ENCODE data around the gene ZBTB20. TPM values are rescaled to one million over a fixed set of nuclear protein-coding genes. Genes with fewer than 3 reads are reported as not detected.

ZBTB20 gene
- total RNA-seq, 1 donor: 32.9 TPM

DNA sequence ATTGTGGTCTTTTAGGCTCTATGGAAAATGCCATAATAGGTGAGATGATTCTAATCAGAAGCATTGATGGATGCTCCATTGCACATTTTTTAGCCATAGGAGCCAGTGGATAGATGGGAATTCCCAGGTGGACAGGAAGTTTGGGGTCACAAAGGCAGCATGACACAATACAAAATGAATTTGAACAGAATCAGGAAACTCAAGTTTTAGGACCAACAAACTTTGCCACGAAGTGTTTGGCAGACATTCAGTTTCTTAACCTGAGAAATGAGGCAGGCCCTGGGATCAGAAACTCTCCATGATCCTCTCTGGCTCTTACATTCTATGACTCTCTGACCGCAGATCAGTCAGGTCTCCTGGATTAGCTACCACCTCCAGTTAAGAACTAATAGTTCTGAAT lies 577.9 kb downstream of the ZBTB20 start:
- H3K9me3 ChIP-seq (ENCODE audit: low read depth, low read length): no peaks in the 10 kb centered on the region
- no peaks in the 10 kb centered on the region for H3K27me3 ChIP-seq (ENCODE audit: insufficient read depth, low read length)
- H4K20me1 ChIP-seq (ENCODE audit: insufficient read depth, low read length): peaks cover 10% of the 10 kb centered on the region
- DNase-seq (ENCODE audit: insufficient read length, low spot score, missing footprints): no peak
- H3K36me3 ChIP-seq (ENCODE audit: insufficient read depth, low read length): no peaks in the 10 kb centered on the region
- no peak overlapping the region for H3K27ac ChIP-seq (ENCODE audit: low read depth, low read length)
- H3K4me1 ChIP-seq (ENCODE audit: insufficient read depth, low read length): no peaks in the 10 kb centered on the region
- TF ChIP-seq, protein P1, sequence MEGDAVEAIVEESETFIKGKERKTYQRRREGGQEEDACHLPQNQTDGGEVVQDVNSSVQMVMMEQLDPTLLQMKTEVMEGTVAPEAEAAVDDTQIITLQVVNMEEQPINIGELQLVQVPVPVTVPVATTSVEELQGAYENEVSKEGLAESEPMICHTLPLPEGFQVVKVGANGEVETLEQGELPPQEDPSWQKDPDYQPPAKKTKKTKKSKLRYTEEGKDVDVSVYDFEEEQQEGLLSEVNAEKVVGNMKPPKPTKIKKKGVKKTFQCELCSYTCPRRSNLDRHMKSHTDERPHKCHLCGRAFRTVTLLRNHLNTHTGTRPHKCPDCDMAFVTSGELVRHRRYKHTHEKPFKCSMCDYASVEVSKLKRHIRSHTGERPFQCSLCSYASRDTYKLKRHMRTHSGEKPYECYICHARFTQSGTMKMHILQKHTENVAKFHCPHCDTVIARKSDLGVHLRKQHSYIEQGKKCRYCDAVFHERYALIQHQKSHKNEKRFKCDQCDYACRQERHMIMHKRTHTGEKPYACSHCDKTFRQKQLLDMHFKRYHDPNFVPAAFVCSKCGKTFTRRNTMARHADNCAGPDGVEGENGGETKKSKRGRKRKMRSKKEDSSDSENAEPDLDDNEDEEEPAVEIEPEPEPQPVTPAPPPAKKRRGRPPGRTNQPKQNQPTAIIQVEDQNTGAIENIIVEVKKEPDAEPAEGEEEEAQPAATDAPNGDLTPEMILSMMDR (IDR thresholded peaks at IDR 0.05; ENCODE audit: extremely low read depth, low read depth, low read length): no peak
- H3K4me2 ChIP-seq (ENCODE audit: insufficient read depth, low read length): no peak overlapping the region
- no peak overlapping the region for H2AFZ ChIP-seq (ENCODE audit: low read length)
- H3K79me2 ChIP-seq (ENCODE audit: insufficient read depth, low read length): peaks cover 13% of the 10 kb centered on the region
- no peak overlapping the region for H3K4me3 ChIP-seq (ENCODE audit: insufficient read depth, low read length)

DNA sequence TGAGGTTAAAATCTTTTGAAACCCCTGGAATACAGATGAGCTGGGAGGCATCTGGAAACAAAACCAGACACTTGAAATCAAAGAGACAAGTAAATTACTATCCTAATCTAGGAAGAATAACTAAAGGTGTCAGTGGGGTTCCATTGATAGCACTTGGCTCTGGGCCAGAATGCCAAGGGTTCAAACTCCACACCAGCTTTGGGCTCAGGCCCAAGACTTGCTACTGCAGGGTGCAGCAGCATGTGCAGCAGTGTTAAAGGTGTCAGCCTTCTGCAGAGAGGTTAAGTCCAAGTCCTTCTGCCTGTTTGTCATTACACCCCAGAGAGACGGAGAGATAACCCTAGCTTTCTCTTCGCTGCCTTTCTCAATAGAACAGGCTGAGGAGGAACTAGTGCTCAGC lies 579.3 kb downstream of the ZBTB20 start:
- Histone ChIP-seq H3K27ac (ENCODE audit: low read depth, low read length) (no peak overlapping the region), H3K4me2 (ENCODE audit: insufficient read depth, low read length) (no peak overlapping the region), H3K79me2 (ENCODE audit: insufficient read depth, low read length) (peaks cover 13% of the 10 kb centered on the region), H3K27me3 (ENCODE audit: insufficient read depth, low read length) (no peaks in the 10 kb centered on the region), H3K9me3 (ENCODE audit: low read depth, low read length) (no peaks in the 10 kb centered on the region), H3K4me1 (ENCODE audit: insufficient read depth, low read length) (no peaks in the 10 kb centered on the region), H3K4me3 (ENCODE audit: insufficient read depth, low read length) (no peak overlapping the region), H2AFZ (ENCODE audit: low read length) (no peak overlapping the region), H3K36me3 (ENCODE audit: insufficient read depth, low read length) (no peaks in the 10 kb centered on the region), H4K20me1 (ENCODE audit: insufficient read depth, low read length) (peaks cover 10% of the 10 kb centered on the region)
- TF ChIP-seq, protein P1 (IDR thresholded peaks at IDR 0.05; ENCODE audit: extremely low read depth, low read depth, low read length): no peak
- no peak for DNase-seq (ENCODE audit: insufficient read length, low spot score, missing footprints)

DNA sequence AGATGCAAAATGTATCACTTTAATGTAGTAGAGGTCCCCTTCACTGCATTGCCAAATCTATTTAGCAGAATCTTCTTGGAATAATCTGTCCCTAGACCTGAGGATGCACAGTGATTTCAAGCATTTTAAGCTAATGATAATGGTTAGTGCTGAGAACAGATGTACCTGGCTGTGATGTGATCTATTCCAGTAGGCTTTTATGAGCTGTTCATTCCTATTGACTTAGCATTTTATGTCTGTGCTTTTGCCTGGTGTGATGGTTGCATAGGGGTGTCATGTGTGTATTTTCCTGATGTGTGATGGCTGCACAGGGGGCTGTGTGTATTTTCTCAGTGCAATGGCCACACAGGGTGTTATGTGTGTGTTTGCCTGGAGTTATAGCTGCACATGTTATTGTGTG lies 580.3 kb downstream of the ZBTB20 start:
- Histone ChIP-seq H3K4me2 (ENCODE audit: insufficient read depth, low read length) (no peak overlapping the region), H3K79me2 (ENCODE audit: insufficient read depth, low read length) (peaks cover 11% of the 10 kb centered on the region), H4K20me1 (ENCODE audit: insufficient read depth, low read length) (peaks cover 8% of the 10 kb centered on the region), H2AFZ (ENCODE audit: low read length) (no peak overlapping the region), H3K4me3 (ENCODE audit: insufficient read depth, low read length) (no peak overlapping the region), H3K27ac (ENCODE audit: low read depth, low read length) (no peak overlapping the region), H3K4me1 (ENCODE audit: insufficient read depth, low read length) (no peaks in the 10 kb centered on the region), H3K36me3 (ENCODE audit: insufficient read depth, low read length) (no peaks in the 10 kb centered on the region), H3K27me3 (ENCODE audit: insufficient read depth, low read length) (no peaks in the 10 kb centered on the region), H3K9me3 (ENCODE audit: low read depth, low read length) (no peaks in the 10 kb centered on the region)
- no peak for DNase-seq (ENCODE audit: insufficient read length, low spot score, missing footprints)
- TF ChIP-seq, protein P1 (IDR thresholded peaks at IDR 0.05; ENCODE audit: extremely low read depth, low read depth, low read length): no peak

DNA sequence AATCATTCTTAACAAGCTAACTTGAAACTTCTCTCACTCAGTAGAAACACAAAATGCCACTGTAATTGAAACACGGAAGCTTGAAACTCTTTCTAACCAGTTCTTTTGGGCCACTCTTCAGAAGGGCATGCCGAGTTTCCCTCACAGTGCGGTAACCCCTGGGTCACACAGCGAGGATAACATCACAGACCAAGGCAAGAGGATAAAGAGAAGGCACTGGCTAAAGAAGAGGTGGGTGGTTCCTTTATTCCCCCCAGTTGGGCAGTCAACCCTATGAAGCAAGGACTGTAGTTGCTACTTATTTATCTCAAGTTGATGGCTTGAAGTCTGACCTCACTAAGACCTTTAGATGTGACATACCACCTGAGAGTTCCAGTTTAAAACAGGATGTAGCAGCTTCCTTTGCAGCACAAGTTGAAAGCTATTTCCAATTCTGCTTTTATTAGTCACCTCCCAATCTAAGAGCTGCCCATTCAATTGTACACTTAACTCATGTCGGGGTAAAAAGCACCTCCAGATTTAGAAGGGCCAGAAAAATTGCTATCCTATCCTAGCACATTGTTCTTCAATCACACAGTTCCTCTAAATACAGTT lies 580.8 kb downstream of the ZBTB20 start:
- peaks cover 7% of the 10 kb centered on the region for H4K20me1 ChIP-seq (ENCODE audit: insufficient read depth, low read length)
- DNase-seq (ENCODE audit: insufficient read length, low spot score, missing footprints): no peak
- H3K79me2 ChIP-seq (ENCODE audit: insufficient read depth, low read length): peaks cover 10% of the 10 kb centered on the region
- H3K4me3 ChIP-seq (ENCODE audit: insufficient read depth, low read length): no peak overlapping the region
- TF ChIP-seq, protein P1 (IDR thresholded peaks at IDR 0.05; ENCODE audit: extremely low read depth, low read depth, low read length): no peak
- H3K27me3 ChIP-seq (ENCODE audit: insufficient read depth, low read length): no peaks in the 10 kb centered on the region
- H3K27ac ChIP-seq (ENCODE audit: low read depth, low read length): no peak overlapping the region
- no peak overlapping the region for H3K4me2 ChIP-seq (ENCODE audit: insufficient read depth, low read length)
- no peaks in the 10 kb centered on the region for H3K9me3 ChIP-seq (ENCODE audit: low read depth, low read length)
- no peaks in the 10 kb centered on the region for H3K36me3 ChIP-seq (ENCODE audit: insufficient read depth, low read length)
- H3K4me1 ChIP-seq (ENCODE audit: insufficient read depth, low read length): no peaks in the 10 kb centered on the region
- no peak overlapping the region for H2AFZ ChIP-seq (ENCODE audit: low read length)
